Ramos (cell line): ENCODE results near the gene CADM4.
"Not testable (repeated sequence)": the region's sequence is repeated elsewhere in the genome, so short reads cannot be mapped to it uniquely, and the experiment has no call there.

ENCODE experiments used
- in situ Hi-C: fragments of 300-500 bp; cut with MboI; formaldehyde crosslinking; loops from one replicate; pipeline ENCODE4 v1.14.3; 2022; ENCODE audit warnings: low sequenced_read_pairs; ENCODE audit not compliant: unreplicated experiment

Gene CADM4

GRCh38 chr19:43610493-43610892, 29.2 kb downstream of the CADM4 start:
- in situ Hi-C loops = no loop called here

- in situ Hi-C loops = no loop called here
Observed at GRCh38 chr19:43609872-43610271, 29.8 kb downstream of the CADM4 start.

GRCh38 chr19:43607238-43608205, 32.1 kb downstream of the CADM4 start:
- in situ Hi-C loops = no loop called here

- in situ Hi-C loops = no loop called here
Observed at GRCh38 chr19:43606569-43607229, 33.0 kb downstream of the CADM4 start.

- in situ Hi-C loops = no loop called here
Observed at GRCh38 chr19:43605875-43606568, 33.6 kb downstream of the CADM4 start.

GRCh38 chr19:43600326-43600725, 39.3 kb downstream of the CADM4 start:
- in situ Hi-C loops = not testable (repeated sequence)

GRCh38 chr19:43599635-43600295, 39.9 kb downstream of the CADM4 start:
- in situ Hi-C loops = no loop called here

GRCh38 chr19:43598445-43599240, 41.0 kb downstream of the CADM4 start:
- in situ Hi-C loops = no loop called here

- in situ Hi-C loops = no loop called here
Observed at GRCh38 chr19:43597876-43598275, 41.8 kb downstream of the CADM4 start.

GRCh38 chr19:43596842-43597461, 42.7 kb downstream of the CADM4 start:
- in situ Hi-C loops = no loop called here

GRCh38 chr19:43595999-43596841, 43.4 kb downstream of the CADM4 start, which contains the start of the genes IRGQ and ZNF576:
Gene IRGQ (minus strand): TSS chr19:43596134. CDS start chr19:43595338, 796 bp downstream.
Gene ZNF576 (plus strand): TSS chr19:43596595. CDS start chr19:43597109, 514 bp downstream.
- in situ Hi-C loops = no loop called here

GRCh38 chr19:43595605-43595998, 44.0 kb downstream of the CADM4 start:
- in situ Hi-C loops = no loop called here

- in situ Hi-C loops = no loop called here
Observed at GRCh38 chr19:43594710-43595604, 44.7 kb downstream of the CADM4 start.

GRCh38 chr19:43594081-43594697, 45.5 kb downstream of the CADM4 start:
- in situ Hi-C loops = no loop called here

GRCh38 chr19:43592800-43593350, 46.8 kb downstream of the CADM4 start:
- in situ Hi-C loops = no loop called here
